Gastrocnemius medialis (tissue), 4 donors: ENCODE measurements around the gene GBA2. TPM values are rescaled to one million over a fixed set of nuclear protein-coding genes. Genes with fewer than 3 reads are reported as not detected.

Experiments used
- ATAC-seq, 2 donors: fragments of 150-250 bp; one replicate each; pipeline ENCODE4 v1.9.1; 2016
- DNase-seq, 2 donors: peaks; one replicate each; pipeline ENCODE4 v3.0.0-alpha.2; 2019
- H3K27ac ChIP-seq, 4 donors: fragments of 200-600 bp; sonication (generic); 1 replicate in 1 of 4; 2 replicates in 3 of 4; pipeline ENCODE4 v1.5.1; 2016 to 2018; ENCODE audit warnings: mild to moderate bottlenecking in 2 of 4, moderate library complexity in 1 of 4
- H3K27me3 ChIP-seq, 3 donors: fragments of 200-600 bp; sonication (generic) in 2 of 3; 1 replicate in 1 of 3; 2 replicates in 2 of 3; pipeline versions ENCODE4 v1.5.1 to v1.6.0; 2016 to 2019; ENCODE audit warnings: mild to moderate bottlenecking in 1 of 3, moderate library complexity in 1 of 3
- H3K36me3 ChIP-seq, 2 donors: fragments of 200-600 bp; sonication (generic) in 1 of 2; one replicate each; pipeline ENCODE4 v1.5.1; 2017 to 2018
- H3K4me1 ChIP-seq, 2 donors: fragments of 200-600 bp; sonication (generic) in 1 of 2; one replicate each; pipeline ENCODE4 v1.5.1; 2016 to 2017; ENCODE audit warnings: mild to moderate bottlenecking in 2 of 2
- H3K4me3 ChIP-seq, 4 donors: fragments of 200-600 bp; sonication (generic) in 3 of 4; 1 replicate in 1 of 4; 2 replicates in 3 of 4; pipeline ENCODE4 v1.5.1; 2016 to 2019; ENCODE audit warnings: mild to moderate bottlenecking in 2 of 4
- H3K9me3 ChIP-seq, 3 donors: fragments of 200-600 bp; sonication (generic) in 2 of 3; 1 replicate in 1 of 3; 2 replicates in 2 of 3; pipeline ENCODE4 v1.5.1; 2016 to 2019
- POLR2A ChIP-seq, 2 donors: fragments of 450-650 bp; IDR thresholded peaks; one replicate each; pipeline ENCODE4 v1.6.1; 2017; ENCODE audit warnings: antibody characterized with exemption in 2 of 2, mild to moderate bottlenecking in 2 of 2, moderate library complexity in 2 of 2
- in situ Hi-C, 4 donors: fragments of 200-750 bp; cut with MboI; loops; one replicate each; pipeline versions ENCODE4 v1.15.0 to v1.8.0; 2017; ENCODE audit warnings: low sequenced_read_pairs in 4 of 4
- intact Hi-C: fragments of 100-400 bp; cut with DNase I; formaldehyde crosslinking; loops from one replicate; pipeline ENCODE4 v1.15.1; 2023; ENCODE audit warnings: low total_unique reads
- total RNA-seq, 4 donors: library from RNA; depleted of rRNA; stranded (reverse); fragments of >200 nt; gene quantifications; one replicate each; pipeline versions ENCODE4 v1.1.0 to v1.2.3, GENCODE V29; 2016
- TF ChIP-seq, protein P1 (sequence below), 5 experiments: fragments of 450-650 bp in 3 of 5; fragments of 200-600 bp in 2 of 5; sonication (generic) in 2 of 5; IDR thresholded peaks in 4 of 5; conservative IDR thresholded peaks in 1 of 5; 1 replicate in 4 of 5; 2 replicates in 1 of 5; pipeline ENCODE4 v1.5.1; 2016 to 2019; ENCODE audit warnings: antibody characterized with exemption in 5 of 5, mild to moderate bottlenecking in 3 of 5, moderate library complexity in 3 of 5

The GBA2 gene
- total RNA-seq, 4 donors from 2014 or later, result 47.3 to 63.2 (median 51.4) TPM

DNA sequence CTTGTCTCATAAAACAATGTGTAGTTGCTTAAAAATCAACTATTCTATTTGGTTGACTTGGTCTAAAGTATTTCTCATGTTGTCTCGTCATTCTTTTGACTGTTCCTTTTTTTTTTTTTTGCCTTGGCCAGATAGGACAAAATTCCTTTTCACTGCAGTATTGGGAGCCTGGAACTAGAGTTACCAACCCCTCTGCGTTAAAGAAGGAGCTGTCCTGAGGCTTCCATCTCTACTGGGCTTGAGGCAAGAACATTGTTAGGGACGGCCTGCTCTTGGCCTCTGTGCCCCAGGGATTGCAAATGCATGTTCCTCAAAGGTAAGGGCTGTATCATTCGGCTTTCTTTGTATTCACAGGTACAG is 41.0 kb upstream of the GBA2 start:
- H3K27me3 ChIP-seq, result no peaks in the 10 kb centered on the region
- no peak for ATAC-seq
- no peak overlapping the region for H3K4me3 ChIP-seq
- H3K4me1 ChIP-seq, result peaks cover 29 to 34% of the 10 kb centered on the region in 2 donors
- DNase-seq, result no peak
- no peaks in the 10 kb centered on the region for H3K36me3 ChIP-seq
- no peaks in the 10 kb centered on the region for H3K9me3 ChIP-seq
- TF ChIP-seq POLR2A (IDR thresholded peaks at IDR 0.05), result no peak
- TF ChIP-seq, protein P1, sequence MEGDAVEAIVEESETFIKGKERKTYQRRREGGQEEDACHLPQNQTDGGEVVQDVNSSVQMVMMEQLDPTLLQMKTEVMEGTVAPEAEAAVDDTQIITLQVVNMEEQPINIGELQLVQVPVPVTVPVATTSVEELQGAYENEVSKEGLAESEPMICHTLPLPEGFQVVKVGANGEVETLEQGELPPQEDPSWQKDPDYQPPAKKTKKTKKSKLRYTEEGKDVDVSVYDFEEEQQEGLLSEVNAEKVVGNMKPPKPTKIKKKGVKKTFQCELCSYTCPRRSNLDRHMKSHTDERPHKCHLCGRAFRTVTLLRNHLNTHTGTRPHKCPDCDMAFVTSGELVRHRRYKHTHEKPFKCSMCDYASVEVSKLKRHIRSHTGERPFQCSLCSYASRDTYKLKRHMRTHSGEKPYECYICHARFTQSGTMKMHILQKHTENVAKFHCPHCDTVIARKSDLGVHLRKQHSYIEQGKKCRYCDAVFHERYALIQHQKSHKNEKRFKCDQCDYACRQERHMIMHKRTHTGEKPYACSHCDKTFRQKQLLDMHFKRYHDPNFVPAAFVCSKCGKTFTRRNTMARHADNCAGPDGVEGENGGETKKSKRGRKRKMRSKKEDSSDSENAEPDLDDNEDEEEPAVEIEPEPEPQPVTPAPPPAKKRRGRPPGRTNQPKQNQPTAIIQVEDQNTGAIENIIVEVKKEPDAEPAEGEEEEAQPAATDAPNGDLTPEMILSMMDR (IDR thresholded peaks at IDR 0.05 in 4 of 5, conservative IDR thresholded peaks at IDR 0.05 in 1 of 5), result no peak
- intact Hi-C loops (loop anchor here (1.0 kb wide), 2 partner anchors 36 to 92 kb away; no protein-coding TSS in a partner anchor), in situ Hi-C loops (loop anchor here in 2 of 4 donors (5.0 to 10.0 kb wide), 2 partner anchors 85 to 92 kb away; partner anchors contain the start of gene OR13J1 (in 1 of the 2))
- no peak overlapping the region for H3K27ac ChIP-seq

DNA sequence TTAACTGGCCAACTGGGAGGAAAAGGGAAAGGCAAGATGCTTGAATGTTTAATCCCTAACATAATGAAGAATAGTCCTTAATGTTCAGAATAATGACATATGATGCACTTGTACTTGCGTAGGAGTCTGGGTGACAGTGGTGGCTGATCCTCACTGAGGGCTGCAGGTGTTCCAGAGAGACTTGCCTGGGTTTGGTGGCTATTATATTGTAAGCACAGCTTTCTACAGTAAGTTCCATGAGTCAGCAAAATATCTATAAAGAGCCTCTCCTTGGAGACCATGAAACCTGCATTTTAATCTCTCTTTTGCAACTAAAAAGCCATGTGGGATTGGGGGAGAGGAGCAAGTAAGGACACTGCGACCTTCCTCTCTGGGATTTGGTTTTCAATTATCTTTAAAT is 40.5 kb upstream of the GBA2 start:
- H3K36me3 ChIP-seq, result no peaks in the 10 kb centered on the region
- peaks cover 29 to 34% of the 10 kb centered on the region in 2 donors for H3K4me1 ChIP-seq
- no peak overlapping the region for H3K4me3 ChIP-seq
- no peak overlapping the region for H3K27ac ChIP-seq
- intact Hi-C loops, result no loop called here
- DNase-seq, result no peak
- no peak for ATAC-seq
- no peaks in the 10 kb centered on the region for H3K27me3 ChIP-seq
- TF ChIP-seq POLR2A (IDR thresholded peaks at IDR 0.05), result no peak
- TF ChIP-seq, protein P1 (IDR thresholded peaks at IDR 0.05 in 4 of 5, conservative IDR thresholded peaks at IDR 0.05 in 1 of 5), result no peak
- no peaks in the 10 kb centered on the region for H3K9me3 ChIP-seq
- in situ Hi-C loops, result loop anchor here in 2 of 4 donors (5.0 kb wide), 1 partner anchor 93 kb away; no protein-coding TSS in a partner anchor

DNA sequence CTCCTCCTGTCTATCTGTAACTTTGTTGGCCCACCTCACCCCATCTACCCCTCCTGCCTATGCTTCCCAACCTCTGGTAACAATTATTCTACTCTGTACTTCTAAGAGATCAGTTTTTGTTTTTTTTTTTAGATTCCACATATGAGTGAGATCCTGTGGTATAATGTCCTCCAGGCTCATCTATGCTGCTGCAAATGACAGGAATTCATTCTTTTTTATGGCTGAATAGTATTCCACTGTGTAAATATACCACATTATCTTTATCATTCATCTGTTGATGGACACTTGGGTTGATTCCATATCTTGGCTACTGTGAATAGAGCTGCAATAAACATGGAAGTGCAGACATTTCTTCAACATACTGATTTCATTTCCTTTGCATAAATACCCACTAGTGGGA is 34.4 kb upstream of the GBA2 start:
- H3K9me3 ChIP-seq, result no peaks in the 10 kb centered on the region
- in situ Hi-C loops (no loop called here), intact Hi-C loops (no loop called here)
- H3K4me1 ChIP-seq, result no peaks in the 10 kb centered on the region
- H3K4me3 ChIP-seq, result no peak overlapping the region
- H3K36me3 ChIP-seq, result no peaks in the 10 kb centered on the region
- no peaks in the 10 kb centered on the region for H3K27me3 ChIP-seq
- TF ChIP-seq, protein P1 (IDR thresholded peaks at IDR 0.05 in 4 of 5, conservative IDR thresholded peaks at IDR 0.05 in 1 of 5), result no peak
- TF ChIP-seq POLR2A (IDR thresholded peaks at IDR 0.05), result no peak
- DNase-seq, result no peak
- ATAC-seq, result no peak
- no peak overlapping the region for H3K27ac ChIP-seq

DNA sequence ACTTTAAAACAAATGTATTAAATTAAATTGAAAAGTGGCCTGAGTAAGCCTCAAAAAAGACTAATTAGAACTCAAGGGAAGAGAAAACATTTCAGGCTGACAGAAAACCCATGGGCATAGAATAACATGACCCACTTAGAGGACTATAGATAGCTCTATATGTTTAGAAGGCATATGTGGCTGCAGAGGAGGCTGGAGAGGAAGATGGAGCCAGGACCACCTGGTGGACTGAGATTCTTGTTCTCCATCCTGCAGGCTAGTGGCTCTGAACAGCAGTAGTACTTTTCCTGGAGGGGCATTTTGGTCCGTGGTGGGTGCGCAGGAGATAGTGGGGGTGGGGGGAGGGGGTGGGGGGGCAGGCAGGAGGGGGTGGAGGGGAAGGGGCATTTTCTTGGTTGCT is 32.0 kb upstream of the GBA2 start:
- ATAC-seq, result no peak

More for the DNA sequence above, 32.0 kb upstream of the GBA2 start:
- Histone ChIP-seq H3K27me3 (no peaks in the 10 kb centered on the region), H3K4me1 (peaks cover under 1 to 3% of the 10 kb centered on the region in 2 donors), H3K4me3 (no peak overlapping the region), H3K27ac (no peak overlapping the region), H3K9me3 (no peaks in the 10 kb centered on the region), H3K36me3 (no peaks in the 10 kb centered on the region)
- no peak for TF ChIP-seq POLR2A (IDR thresholded peaks at IDR 0.05)
- TF ChIP-seq, protein P1 (IDR thresholded peaks at IDR 0.05 in 4 of 5, conservative IDR thresholded peaks at IDR 0.05 in 1 of 5), result no peak
- intact Hi-C loops (no loop called here), in situ Hi-C loops (no loop called here)
- DNase-seq, result no peak
